HEK293T (cell line): ENCODE data around the gene PPFIBP1.

Source experiments
- CTCF ChIA-PET: fragments of 350-600 bp; formaldehyde crosslinking; extraction: SDS; loops from one replicate; lab custom pipeline; 2021; ENCODE audit warnings: antibody characterized with exemption, inconsistent platforms; lab: Yijun Ruan, JAX
- POLR2A ChIA-PET: fragments of 350-600 bp; formaldehyde crosslinking; extraction: SDS; loops from one replicate; lab custom pipeline; 2020; ENCODE audit warnings: antibody characterized with exemption, inconsistent platforms; lab: Yijun Ruan, JAX
- DNase-seq: peaks from one replicate; pipeline ENCODE4 v3.0.0; 2012; ENCODE audit warnings: mixed read lengths; ENCODE audit errors: extremely low spot score
- ARNT ChIP-seq: fragments of 450-650 bp; IDR thresholded peaks from 2 replicates; pipeline ENCODE4 v1.6.1; 2017; ENCODE audit warnings: mild to moderate bottlenecking
- BHLHE40 ChIP-seq: fragments of 450-650 bp; IDR thresholded peaks from 2 replicates; pipeline ENCODE4 v1.6.1; 2016; ENCODE audit warnings: mild to moderate bottlenecking, moderate library complexity, borderline replicate concordance
- CTBP1 ChIP-seq: fragments of 450-650 bp; IDR thresholded peaks from 2 replicates; pipeline ENCODE4 v1.6.1; 2016; ENCODE audit warnings: borderline replicate concordance
- ELF4 ChIP-seq: fragments of 450-650 bp; IDR thresholded peaks from 2 replicates; pipeline ENCODE4 v1.6.1; 2017; ENCODE audit warnings: antibody characterized with exemption
- FOXA1 ChIP-seq: fragments of 450-650 bp; IDR thresholded peaks from 2 replicates; pipeline ENCODE4 v1.6.1; 2016; ENCODE audit warnings: mild to moderate bottlenecking
- FOXK2 ChIP-seq: fragments of 450-650 bp; IDR thresholded peaks from 2 replicates; pipeline ENCODE4 v1.6.1; 2016; ENCODE audit warnings: mild to moderate bottlenecking
- FOXM1 ChIP-seq: fragments of 450-650 bp; IDR thresholded peaks from 2 replicates; pipeline ENCODE4 v1.6.1; 2017; ENCODE audit warnings: mild to moderate bottlenecking, borderline replicate concordance
- HDGF ChIP-seq: fragments of 450-650 bp; IDR thresholded peaks from 2 replicates; pipeline ENCODE4 v1.6.1; 2017; ENCODE audit warnings: antibody characterized with exemption, borderline replicate concordance
- L3MBTL2 ChIP-seq: fragments of 450-650 bp; conservative IDR thresholded peaks from 2 replicates; pipeline ENCODE4 v1.6.1; 2016; ENCODE audit warnings: mild to moderate bottlenecking
- LEF1 ChIP-seq: fragments of 450-650 bp; IDR thresholded peaks from 2 replicates; pipeline ENCODE4 v1.6.1; 2017; ENCODE audit warnings: mild to moderate bottlenecking, borderline replicate concordance
- NFRKB ChIP-seq: fragments of 450-650 bp; IDR thresholded peaks from 2 replicates; pipeline ENCODE4 v1.6.1; 2016; ENCODE audit warnings: mild to moderate bottlenecking, moderate library complexity
- PKNOX1 ChIP-seq: fragments of 450-650 bp; IDR thresholded peaks from 2 replicates; pipeline ENCODE4 v1.6.1; 2016
- SP1 ChIP-seq: fragments of 450-650 bp; IDR thresholded peaks from 2 replicates; pipeline ENCODE4 v1.6.1; 2017
- SUZ12 ChIP-seq: fragments of 450-650 bp; IDR thresholded peaks from 2 replicates; pipeline ENCODE4 v1.6.1; 2016; ENCODE audit warnings: mild to moderate bottlenecking
- TARDBP ChIP-seq: fragments of 450-650 bp; IDR thresholded peaks from 2 replicates; pipeline ENCODE4 v1.6.1; 2016
- ZNF384 ChIP-seq: fragments of 450-650 bp; IDR thresholded peaks from 2 replicates; pipeline ENCODE4 v1.6.1; 2016

The PPFIBP1 gene

GRCh38 chr12:27644158-27644845 lies 120.3 kb downstream of the PPFIBP1 start:
- ChIA-PET POLR2A (no interaction called here), CTCF (no interaction called here)
- no peak for DNase-seq
- TF ChIP-seq ARNT: no peak
- no peak for TF ChIP-seq CTBP1
- no peak for TF ChIP-seq FOXM1
- no peak for TF ChIP-seq FOXK2
- no peak for TF ChIP-seq L3MBTL2
- TF ChIP-seq SUZ12: no peak
- TF ChIP-seq ZNF384: no peak
- no peak for TF ChIP-seq TARDBP
- TF ChIP-seq FOXA1: no peak
- TF ChIP-seq LEF1: no peak
- no peak for TF ChIP-seq PKNOX1
- no peak for TF ChIP-seq ELF4
- no peak for TF ChIP-seq HDGF
- no peak for TF ChIP-seq BHLHE40
- TF ChIP-seq SP1: no peak
- no peak for TF ChIP-seq NFRKB

- no peak for TF ChIP-seq FOXK2
- no peak for TF ChIP-seq ARNT
- TF ChIP-seq TARDBP: no peak
- no peak for TF ChIP-seq ELF4
- no peak for TF ChIP-seq LEF1
- ChIA-PET CTCF (no interaction called here), POLR2A (no interaction called here)
- DNase-seq: no peak
Observed at GRCh38 chr12:27645671-27646070, 121.7 kb downstream of the PPFIBP1 start.

DNA sequence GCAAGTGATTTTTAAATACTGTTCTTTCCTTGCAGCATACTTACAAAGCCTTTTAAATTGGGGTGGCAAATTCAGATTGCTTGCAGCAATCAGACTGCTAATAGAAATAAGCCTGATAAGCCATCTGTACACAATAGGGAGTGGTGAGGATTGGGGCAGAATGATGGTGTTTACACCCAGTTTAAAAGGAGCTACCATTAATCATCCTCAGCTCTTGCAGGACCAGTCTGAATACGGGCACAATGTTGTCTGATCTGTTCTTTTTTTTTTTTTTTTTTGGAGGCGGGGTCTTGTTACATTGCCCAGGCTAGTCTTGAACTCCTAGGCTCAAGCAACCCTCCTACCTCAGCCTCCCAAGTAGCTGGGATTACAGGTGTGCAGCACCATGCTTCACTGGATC lies 122.1 kb downstream of the PPFIBP1 start:
- ChIA-PET POLR2A (no interaction called here), CTCF (interaction anchor here (0.6 kb wide), 2 partner anchors 10 to 19 kb away, joined by 3 read pairs; no protein-coding TSS in a partner anchor)
- DNase-seq: no peak
- no peak for TF ChIP-seq TARDBP
- TF ChIP-seq NFRKB: no peak
- no peak for TF ChIP-seq SP1
- TF ChIP-seq LEF1: no peak
- TF ChIP-seq FOXA1: no peak
- TF ChIP-seq ZNF384: no peak
- no peak for TF ChIP-seq ARNT
- no peak for TF ChIP-seq PKNOX1
- no peak for TF ChIP-seq SUZ12
- no peak for TF ChIP-seq FOXM1
- TF ChIP-seq BHLHE40: no peak
- TF ChIP-seq CTBP1: no peak
- no peak for TF ChIP-seq HDGF
- TF ChIP-seq L3MBTL2: no peak
- no peak for TF ChIP-seq ELF4
- TF ChIP-seq FOXK2: no peak

DNA sequence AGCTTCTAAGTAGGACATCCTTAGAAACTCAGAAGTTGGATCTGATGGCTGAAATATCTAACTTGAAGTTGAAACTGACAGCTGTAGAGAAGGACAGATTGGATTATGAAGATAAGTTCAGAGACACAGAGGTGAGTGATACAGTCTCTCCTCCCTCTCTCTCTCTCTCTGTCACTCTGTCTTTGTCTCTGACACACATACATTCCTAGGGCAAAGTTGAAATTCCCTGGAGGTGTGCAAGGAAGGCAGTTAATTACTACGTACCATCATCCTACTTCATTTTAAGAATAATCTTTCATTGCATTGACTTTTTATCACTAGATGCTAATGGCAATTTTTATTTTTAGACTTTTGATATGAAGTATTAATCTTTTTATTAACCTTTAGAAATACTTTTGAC lies 126.0 kb downstream of the PPFIBP1 start:
- POLR2A ChIA-PET: no interaction called here
- CTCF ChIA-PET: no interaction called here
- no peak for DNase-seq
- TF ChIP-seq FOXA1 (no peak), SP1 (no peak), HDGF (no peak), NFRKB (no peak), L3MBTL2 (no peak), ELF4 (no peak), LEF1 (no peak), SUZ12 (no peak), PKNOX1 (no peak), FOXK2 (no peak), CTBP1 (no peak), ZNF384 (no peak), BHLHE40 (no peak), ARNT (no peak), FOXM1 (no peak), TARDBP (no peak)

DNA sequence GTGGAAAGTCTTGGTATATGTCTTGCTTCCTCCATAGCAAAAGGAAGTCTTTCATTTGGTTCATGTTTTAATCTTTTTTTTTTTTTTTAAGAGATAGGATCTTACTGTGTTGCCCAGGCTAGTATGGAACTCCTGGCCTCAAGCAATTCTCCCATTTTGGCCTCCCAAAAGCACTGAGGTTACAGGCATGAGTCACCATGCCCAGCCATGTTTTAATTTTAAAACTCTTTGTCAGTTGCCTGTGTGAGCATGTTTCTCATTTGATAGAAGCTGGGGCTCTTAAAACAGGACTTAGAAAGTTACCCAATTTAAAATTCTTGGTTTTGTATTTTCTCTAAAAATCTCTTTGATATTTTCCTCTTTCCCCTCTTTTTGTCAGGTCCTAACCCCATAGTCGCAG lies 127.2 kb downstream of the PPFIBP1 start:
- CTCF ChIA-PET: no interaction called here
- POLR2A ChIA-PET: no interaction called here
- TF ChIP-seq BHLHE40 (no peak), SP1 (no peak), NFRKB (no peak), TARDBP (no peak), FOXA1 (no peak), CTBP1 (no peak), L3MBTL2 (no peak), PKNOX1 (no peak), HDGF (no peak), SUZ12 (no peak), ELF4 (no peak), FOXM1 (no peak)
- no peak for DNase-seq
